NB4 (cell line): ENCODE data around the gene IKBKE.

Source experiments
- MAX ChIP-seq: IDR thresholded peaks from 2 replicates; pipeline ENCODE4 v1.6.1; 2011; ENCODE audit warnings: low read depth, low read length
- MYC ChIP-seq: IDR thresholded peaks from 2 replicates; pipeline ENCODE4 v1.6.1; 2011; ENCODE audit warnings: low read depth, low read length

- TF ChIP-seq MYC (no peak), MAX (no peak)
These were observed 40.0 kb upstream of the IKBKE start for GRCh38 chr1:206430031-206430983.
